SK-N-SH treated with all-trans-retinoic acid at 6 μM for 48 hours (cell line): ENCODE measurements around the gene SEMA3D.

ENCODE experiments used
- ISL1 ChIP-seq: fragments of 250-450 bp; sonication (Bioruptor Pico); IDR thresholded peaks from 2 replicates; pipeline ENCODE4 v2.1.2; 2022; ENCODE audit warnings: mild to moderate bottlenecking, moderate library complexity
- ZNF8 ChIP-seq: fragments of 450-650 bp; formaldehyde crosslinking; IDR thresholded peaks from 2 replicates; pipeline ENCODE4 v1.5.0; 2020; ENCODE audit warnings: mild to moderate bottlenecking, moderate library complexity
- TF ChIP-seq, protein P1 (sequence below): fragments of 250-450 bp; sonication (Bioruptor Pico); IDR thresholded peaks from 2 replicates; pipeline ENCODE4 v1.5.1; 2020; ENCODE audit warnings: low read depth, mild to moderate bottlenecking, moderate library complexity
- TF ChIP-seq, protein P2 (sequence below): fragments of 250-450 bp; sonication (Bioruptor Pico); IDR thresholded peaks from 2 replicates; pipeline ENCODE4 v1.8.0; 2021; ENCODE audit warnings: low read depth, mild to moderate bottlenecking, moderate library complexity, borderline replicate concordance

DNA sequence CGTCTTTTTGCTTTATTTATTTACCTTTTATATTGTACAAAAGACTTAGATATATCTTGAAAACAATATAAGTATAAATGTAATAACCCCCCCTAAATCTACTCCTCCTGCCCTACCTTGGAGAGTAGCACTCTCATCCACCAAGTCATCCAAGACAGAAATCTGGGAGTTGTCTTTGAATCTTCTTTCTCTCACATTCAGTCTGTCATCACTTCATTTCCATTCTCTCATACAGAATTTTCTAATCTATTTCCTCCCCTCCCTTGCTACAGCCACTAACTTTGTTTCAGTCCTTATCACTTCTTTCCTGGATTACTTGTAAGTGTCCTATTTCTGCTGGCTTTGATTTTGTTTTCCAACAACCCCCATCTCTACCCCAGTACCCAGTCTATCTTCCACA lies 170.6 kb downstream of the SEMA3D start:
- TF ChIP-seq ZNF8 (CRISPR knock-in tag) = no peak
- TF ChIP-seq, protein P1, sequence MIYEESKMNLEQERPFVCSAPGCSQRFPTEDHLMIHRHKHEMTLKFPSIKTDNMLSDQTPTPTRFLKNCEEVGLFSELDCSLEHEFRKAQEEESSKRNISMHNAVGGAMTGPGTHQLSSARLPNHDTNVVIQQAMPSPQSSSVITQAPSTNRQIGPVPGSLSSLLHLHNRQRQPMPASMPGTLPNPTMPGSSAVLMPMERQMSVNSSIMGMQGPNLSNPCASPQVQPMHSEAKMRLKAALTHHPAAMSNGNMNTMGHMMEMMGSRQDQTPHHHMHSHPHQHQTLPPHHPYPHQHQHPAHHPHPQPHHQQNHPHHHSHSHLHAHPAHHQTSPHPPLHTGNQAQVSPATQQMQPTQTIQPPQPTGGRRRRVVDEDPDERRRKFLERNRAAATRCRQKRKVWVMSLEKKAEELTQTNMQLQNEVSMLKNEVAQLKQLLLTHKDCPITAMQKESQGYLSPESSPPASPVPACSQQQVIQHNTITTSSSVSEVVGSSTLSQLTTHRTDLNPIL (CRISPR knock-in tag) = no peak
- TF ChIP-seq, protein P2, sequence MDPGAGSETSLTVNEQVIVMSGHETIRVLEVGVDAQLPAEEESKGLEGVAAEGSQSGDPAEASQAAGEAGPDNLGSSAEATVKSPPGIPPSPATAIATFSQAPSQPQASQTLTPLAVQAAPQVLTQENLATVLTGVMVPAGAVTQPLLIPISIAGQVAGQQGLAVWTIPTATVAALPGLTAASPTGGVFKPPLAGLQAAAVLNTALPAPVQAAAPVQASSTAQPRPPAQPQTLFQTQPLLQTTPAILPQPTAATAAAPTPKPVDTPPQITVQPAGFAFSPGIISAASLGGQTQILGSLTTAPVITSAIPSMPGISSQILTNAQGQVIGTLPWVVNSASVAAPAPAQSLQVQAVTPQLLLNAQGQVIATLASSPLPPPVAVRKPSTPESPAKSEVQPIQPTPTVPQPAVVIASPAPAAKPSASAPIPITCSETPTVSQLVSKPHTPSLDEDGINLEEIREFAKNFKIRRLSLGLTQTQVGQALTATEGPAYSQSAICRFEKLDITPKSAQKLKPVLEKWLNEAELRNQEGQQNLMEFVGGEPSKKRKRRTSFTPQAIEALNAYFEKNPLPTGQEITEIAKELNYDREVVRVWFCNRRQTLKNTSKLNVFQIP (CRISPR knock-in tag) = no peak
- TF ChIP-seq ISL1 = no peak
